Kidney (tissue), 14 donors: ENCODE data around the gene CCDC13. TPM values are rescaled to one million over a fixed set of nuclear protein-coding genes. Genes with fewer than 3 reads are reported as not detected.

Experiments
- DNase-seq, 5 donors: peaks; one replicate each; pipeline ENCODE4 v3.0.0-alpha.2; 2013 to 2020
- FAIRE-seq: peaks from 2 replicates; lab custom pipeline; 2012; peaks lifted over from hg19 to GRCh38; lab: Jason Lieb, UNC
- H3K27ac ChIP-seq, 2 donors: one replicate each; pipeline ENCODE4 v1.7.0; 2013; ENCODE audit warnings: low read depth in 2 of 2, low read length in 2 of 2, inconsistent platforms in 1 of 2
- H3K27me3 ChIP-seq: one replicate; pipeline ENCODE4 v1.7.1; 2013; ENCODE audit warnings: low read length, inconsistent platforms; ENCODE audit not compliant: control insufficient read depth, insufficient read depth
- H3K36me3 ChIP-seq, 3 donors: one replicate each; pipeline versions ENCODE4 v1.7.0 to v1.7.1; 2013; ENCODE audit warnings: low read length in 3 of 3, control low read depth in 1 of 3, inconsistent platforms in 1 of 3; ENCODE audit not compliant: insufficient read depth in 3 of 3, control insufficient read depth in 2 of 3
- H3K4me1 ChIP-seq, 3 donors: one replicate each; pipeline versions ENCODE4 v1.7.0 to v1.7.1; 2013; ENCODE audit warnings: low read length in 3 of 3, inconsistent platforms in 1 of 3, low read depth in 1 of 3; ENCODE audit not compliant: control insufficient read depth in 2 of 3, insufficient read depth in 2 of 3
- H3K4me3 ChIP-seq, 3 donors: one replicate each; pipeline versions ENCODE4 v1.7.0 to v1.8.1; 2013; ENCODE audit warnings: low read length in 3 of 3, control low read depth in 1 of 3, inconsistent platforms in 1 of 3
- H3K9ac ChIP-seq, 3 donors: one replicate each; pipeline versions ENCODE4 v1.7.0 to v1.7.1; 2013; ENCODE audit warnings: low read length in 3 of 3, control low read depth in 1 of 3, inconsistent platforms in 1 of 3
- H3K9me3 ChIP-seq, 3 donors: one replicate each; pipeline versions ENCODE4 v1.7.0 to v1.7.1; 2013; ENCODE audit warnings: low read length in 3 of 3, control low read depth in 1 of 3, inconsistent platforms in 1 of 3; ENCODE audit not compliant: control insufficient read depth in 2 of 3, insufficient read depth in 1 of 3
- CTCF ChIP-seq: IDR thresholded peaks from 3 replicates; pipeline ENCODE4 v1.5.1; 2012; ENCODE audit warnings: mild to moderate bottlenecking, moderate library complexity, borderline replicate concordance; ENCODE audit not compliant: insufficient read depth; ENCODE audit errors: extremely low read depth
- intact Hi-C: fragments of 100-400 bp; cut with DNase I; formaldehyde crosslinking; loops from one replicate; pipeline ENCODE4 v1.11.1; 2022
- polyA plus RNA-seq: library from polyadenylated mRNA; stranded (reverse); fragments of 350-450 nt; fragmentation: Illumina TruSeq; extraction: RNeasy Lipid Tissue Mini Kit (QIAGEN cat#74804); gene quantifications from one replicate; pipeline ENCODE4 v1.2.3, GENCODE V29; 2014; ENCODE audit warnings: low read depth, low replicate concordance; ENCODE audit not compliant: insufficient read depth
- total RNA-seq: library from RNA; stranded (reverse); fragmentation: NEBNext Ultra II Directional; extraction: Animal tissue kit (Norgen Biotek cat#: 25700); gene quantifications from one replicate; pipeline ENCODE4 v1.2.1, GENCODE V29; 2021
- donor health status: control.
- donor health status: control.
- donor health status: control.
- donor health status: control.
- donor health status: control.
- donor health status: DM: yes; HTN: yes; CAD: no.
- donor health status: Normal renal cell carcinoma (clear cell type).

CCDC13 gene
- total and polyA plus RNA-seq, 2 donors from 2014 or later, result 5.3 to 7.0 TPM

GRCh38 chr3:42799376-42799775 lies 26.3 kb upstream of the CCDC13 start:
- Histone ChIP-seq H3K9ac (no peak overlapping the region), H3K4me1 (peaks cover 2 to 15% (median 10%) of the 10 kb centered on the region in 3 donors), H3K4me3 (no peak overlapping the region), H3K27me3 (no peaks in the 10 kb centered on the region), H3K9me3 (no peaks in the 10 kb centered on the region), H3K36me3 (no peaks in the 10 kb centered on the region), H3K27ac (no peak overlapping the region)
- no peak for DNase-seq
- TF ChIP-seq CTCF, result no peak
- intact Hi-C loops, result no loop called here
- no peak for FAIRE-seq

DNA sequence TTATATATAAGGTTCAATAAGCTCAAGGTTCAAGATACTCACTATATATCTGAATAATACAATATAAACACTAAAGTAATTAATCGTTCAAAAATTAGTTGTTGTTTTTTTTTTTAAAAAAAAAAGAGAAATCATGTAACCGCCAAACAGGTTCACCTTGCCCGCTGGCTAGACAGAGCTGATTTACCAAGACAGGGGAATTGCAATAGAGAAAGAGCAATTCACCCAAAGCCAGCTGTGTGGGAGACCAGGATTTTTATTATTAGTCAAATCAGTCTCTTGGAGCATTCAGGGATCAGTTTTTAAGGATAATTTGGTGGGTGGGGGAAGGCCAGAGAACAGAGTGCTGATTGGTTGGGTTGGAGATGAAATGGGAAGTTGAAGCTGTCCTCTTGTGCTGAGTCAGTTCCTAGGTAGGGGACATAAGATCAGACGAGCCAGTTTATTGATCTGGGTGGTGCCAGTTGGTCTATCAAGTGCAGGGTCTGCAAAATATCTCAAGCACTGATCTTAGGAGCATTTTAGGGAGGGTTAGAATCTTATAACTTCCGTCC lies 23.4 kb upstream of the CCDC13 start:
- Histone ChIP-seq H3K9me3 (no peaks in the 10 kb centered on the region), H3K4me3 (no peak overlapping the region), H3K4me1 (peaks cover 0 to 7% (median 6%) of the 10 kb centered on the region in 3 donors), H3K27ac (no peak overlapping the region), H3K9ac (no peak overlapping the region), H3K36me3 (peaks cover 0 to 7% (median 2%) of the 10 kb centered on the region in 3 donors), H3K27me3 (no peaks in the 10 kb centered on the region)
- no peak for DNase-seq
- no peak for FAIRE-seq
- intact Hi-C loops, result no loop called here
- no peak for TF ChIP-seq CTCF

DNA sequence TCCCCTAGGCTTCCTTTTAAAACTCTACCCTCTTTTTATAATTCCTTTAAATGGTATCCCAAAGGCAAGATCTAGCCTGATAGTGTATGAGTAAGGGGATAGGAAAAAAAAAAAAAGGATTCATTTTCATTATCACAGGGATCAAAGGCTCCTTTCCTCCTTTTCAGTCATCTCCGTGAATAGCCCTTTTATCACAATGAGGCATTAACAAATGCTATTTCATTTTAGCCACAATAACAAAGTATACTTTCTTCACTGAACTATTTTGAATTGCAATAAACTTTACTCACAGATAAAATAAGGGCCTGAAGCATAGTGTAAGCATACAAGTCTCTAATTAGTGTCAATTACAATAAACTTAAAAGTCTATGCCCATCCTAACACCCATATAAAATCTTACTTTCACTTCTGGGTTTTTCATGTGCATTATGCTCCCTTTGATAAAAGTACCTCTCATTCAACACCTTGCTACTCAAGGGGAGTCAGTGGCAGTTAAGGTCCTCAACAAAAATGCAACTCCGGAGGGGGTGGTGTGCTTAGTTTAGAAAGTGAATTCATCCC lies 22.6 kb upstream of the CCDC13 start:
- intact Hi-C loops, result no loop called here
- DNase-seq, result no peak

More for the DNA sequence above, 22.6 kb upstream of the CCDC13 start:
- H3K4me3 ChIP-seq, result no peak overlapping the region
- no peak for TF ChIP-seq CTCF
- no peak for FAIRE-seq
- no peak overlapping the region for H3K9ac ChIP-seq
- no peak overlapping the region for H3K27ac ChIP-seq
- H3K27me3 ChIP-seq, result no peaks in the 10 kb centered on the region
- no peaks in the 10 kb centered on the region for H3K9me3 ChIP-seq
- peaks cover 0 to 7% (median 2%) of the 10 kb centered on the region in 3 donors for H3K36me3 ChIP-seq
- H3K4me1 ChIP-seq, result peaks cover 0 to 1% (median 0%) of the 10 kb centered on the region in 3 donors
